ENCODE data around the gene P2RX4.

Gene P2RX4

GRCh38 chr12:121251838-121252237 lies 41.9 kb downstream of the P2RX4 start:
- H3F3A ChIP-seq (ENCODE audit: insufficient read depth, low read length), result no peaks in the 10 kb centered on the region
- H3K79me2 ChIP-seq (ENCODE audit: low read length), result no peaks in the 10 kb centered on the region
- H3K9ac ChIP-seq (ENCODE audit: low read length), result no peak overlapping the region
- TF ChIP-seq EZH2phosphoT487 (IDR thresholded peaks at IDR 0.05; ENCODE audit: low read length), result no peak
- no peak for TF ChIP-seq EZH2 (optimal IDR thresholded peaks at IDR 0.05; ENCODE audit: low read depth, low read length)
- no peak for TF ChIP-seq CTCF (IDR thresholded peaks at IDR 0.05; ENCODE audit: low read length)
- H3K36me3 ChIP-seq (replicated peaks; ENCODE audit: insufficient read depth, low read length), result no peaks in the 10 kb centered on the region
- no peak overlapping the region for H3K4me3 ChIP-seq (ENCODE audit: low read length)
- no peaks in the 10 kb centered on the region for H3K27me3 ChIP-seq (replicated peaks; ENCODE audit: insufficient read depth, low read length)
- no peak for DNase-seq
- H3K4me2 ChIP-seq (ENCODE audit: low read depth, low read length), result no peak overlapping the region
- no peaks in the 10 kb centered on the region for H3K4me1 ChIP-seq (ENCODE audit: low read length)
- H2AFZ ChIP-seq (ENCODE audit: low read length), result no peak overlapping the region
- no peak overlapping the region for H3K27ac ChIP-seq (ENCODE audit: low read length)
- H3K9me3 ChIP-seq (replicated peaks; ENCODE audit: insufficient read depth, low read length), result no peaks in the 10 kb centered on the region
- no peaks in the 10 kb centered on the region for H3K9me2 ChIP-seq (replicated peaks; ENCODE audit: insufficient read depth, low read length)
- H4K20me1 ChIP-seq (ENCODE audit: insufficient read depth, low read length), result no peaks in the 10 kb centered on the region

DNA sequence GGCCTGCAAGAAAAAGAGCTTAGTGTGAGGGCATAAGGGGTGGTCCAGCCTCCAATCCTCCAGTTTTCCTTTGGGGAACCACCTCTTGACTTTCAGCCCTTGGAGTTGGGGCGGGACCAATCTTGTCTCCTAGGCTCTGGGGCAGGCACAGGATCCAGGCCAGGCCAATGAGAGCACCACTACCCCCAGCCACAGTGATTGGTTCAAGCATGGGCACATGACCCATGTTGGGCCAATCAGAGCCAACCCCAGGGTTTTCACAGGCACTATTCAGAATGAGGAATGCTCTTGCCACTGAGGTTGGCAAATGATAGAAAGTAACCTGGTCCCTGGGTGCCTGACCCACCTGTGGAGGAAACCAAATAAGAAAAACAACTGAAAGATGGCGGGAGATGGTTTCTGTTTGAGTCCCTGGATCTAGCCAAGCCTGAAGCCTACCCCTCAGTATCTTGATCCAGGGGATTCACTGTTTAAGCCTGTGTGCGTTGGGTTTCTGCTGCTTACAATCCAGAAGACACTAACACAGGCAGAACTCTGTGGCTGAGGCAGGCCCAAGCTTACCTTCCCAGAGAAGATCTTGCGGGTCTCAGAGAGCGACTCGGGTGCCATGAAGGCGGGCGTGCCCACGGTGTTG lies 42.9 kb downstream of the P2RX4 start:
- Histone ChIP-seq H3K4me3 (ENCODE audit: low read length) (no peak overlapping the region), H3K4me2 (ENCODE audit: low read depth, low read length) (no peak overlapping the region), H3K9ac (ENCODE audit: low read length) (no peak overlapping the region), H3K27me3 (replicated peaks; ENCODE audit: insufficient read depth, low read length) (no peaks in the 10 kb centered on the region), H4K20me1 (ENCODE audit: insufficient read depth, low read length) (no peaks in the 10 kb centered on the region), H3K27ac (ENCODE audit: low read length) (no peak overlapping the region), H3K36me3 (replicated peaks; ENCODE audit: insufficient read depth, low read length) (no peaks in the 10 kb centered on the region), H3K9me2 (replicated peaks; ENCODE audit: insufficient read depth, low read length) (no peaks in the 10 kb centered on the region), H2AFZ (ENCODE audit: low read length) (no peak overlapping the region), H3K4me1 (ENCODE audit: low read length) (no peaks in the 10 kb centered on the region), H3K9me3 (replicated peaks; ENCODE audit: insufficient read depth, low read length) (no peaks in the 10 kb centered on the region), H3K79me2 (ENCODE audit: low read length) (no peaks in the 10 kb centered on the region), H3F3A (ENCODE audit: insufficient read depth, low read length) (no peaks in the 10 kb centered on the region)
- TF ChIP-seq CTCF (IDR thresholded peaks at IDR 0.05; ENCODE audit: low read length) (no peak), EZH2 (optimal IDR thresholded peaks at IDR 0.05; ENCODE audit: low read depth, low read length) (no peak)
- no peak for DNase-seq

DNA sequence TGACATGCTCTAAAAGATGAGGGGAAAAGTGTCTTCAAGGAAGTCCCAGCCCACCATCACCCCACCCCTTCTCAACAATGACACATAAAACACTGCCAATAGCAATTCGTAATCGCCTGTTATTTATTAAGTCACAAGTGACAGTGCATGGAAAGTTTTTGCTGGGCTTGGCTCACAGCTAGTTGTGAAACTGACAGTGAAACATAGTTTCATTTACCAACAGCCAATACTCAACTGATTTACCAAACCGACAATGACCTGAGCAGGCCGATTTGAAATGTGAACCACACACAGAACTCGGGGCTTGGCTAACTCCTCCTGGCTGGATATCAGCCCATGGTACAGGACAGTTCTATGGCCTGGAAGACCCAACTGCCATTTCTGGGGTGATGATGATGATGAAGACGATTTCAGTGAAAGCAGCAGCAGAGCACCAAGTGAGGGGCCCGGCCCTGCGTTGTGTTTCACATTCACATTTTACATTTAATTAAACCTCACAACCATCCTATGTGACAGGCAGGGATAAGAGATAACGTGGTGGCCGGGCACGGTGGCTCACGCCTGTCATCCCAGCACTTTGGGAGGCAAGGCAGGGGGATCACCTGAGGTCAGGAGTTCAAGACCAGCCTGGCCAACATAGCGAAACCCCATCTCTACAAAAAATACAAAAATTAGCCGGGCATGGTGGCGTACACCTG lies 43.9 kb downstream of the P2RX4 start:
- H3K27ac ChIP-seq (ENCODE audit: low read length), result no peak overlapping the region
- H3K36me3 ChIP-seq (replicated peaks; ENCODE audit: insufficient read depth, low read length), result no peaks in the 10 kb centered on the region
- TF ChIP-seq EZH2 (optimal IDR thresholded peaks at IDR 0.05; ENCODE audit: low read depth, low read length), result no peak
- TF ChIP-seq CTCF (IDR thresholded peaks at IDR 0.05; ENCODE audit: low read length), result no peak
- TF ChIP-seq EZH2phosphoT487 (IDR thresholded peaks at IDR 0.05; ENCODE audit: low read length), result no peak
- no peak overlapping the region for H2AFZ ChIP-seq (ENCODE audit: low read length)
- no peak for DNase-seq
- no peaks in the 10 kb centered on the region for H3F3A ChIP-seq (ENCODE audit: insufficient read depth, low read length)
- H3K9ac ChIP-seq (ENCODE audit: low read length), result no peak overlapping the region
- no peaks in the 10 kb centered on the region for H3K9me2 ChIP-seq (replicated peaks; ENCODE audit: insufficient read depth, low read length)
- H3K27me3 ChIP-seq (replicated peaks; ENCODE audit: insufficient read depth, low read length), result no peaks in the 10 kb centered on the region
- H3K79me2 ChIP-seq (ENCODE audit: low read length), result no peaks in the 10 kb centered on the region
- no peaks in the 10 kb centered on the region for H3K9me3 ChIP-seq (replicated peaks; ENCODE audit: insufficient read depth, low read length)
- no peaks in the 10 kb centered on the region for H3K4me1 ChIP-seq (ENCODE audit: low read length)
- no peak overlapping the region for H3K4me3 ChIP-seq (ENCODE audit: low read length)
- H3K4me2 ChIP-seq (ENCODE audit: low read depth, low read length), result no peak overlapping the region
- H4K20me1 ChIP-seq (ENCODE audit: insufficient read depth, low read length), result no peaks in the 10 kb centered on the region
